A673 (cell line): ENCODE data around the gene FAM236A.
"Not testable (repeated sequence)": the region's sequence is repeated elsewhere in the genome, so short reads cannot be mapped to it uniquely, and the experiment has no call there.

Experiments used
- CTCF ChIP-seq: fragments of 300-800, 200-600 bp; sonication (generic); conservative IDR thresholded peaks from 2 replicates; pipeline ENCODE4 v1.5.1; 2017; ENCODE audit warnings: low read depth, mild to moderate bottlenecking, antibody characterized with exemption, low read length, moderate library complexity, mixed read lengths
- EZH2 ChIP-seq: fragments of 200-600 bp; sonication (generic); IDR thresholded peaks from 2 replicates; pipeline ENCODE4 v1.6.1; 2017; ENCODE audit warnings: borderline replicate concordance, low read depth, mild to moderate bottlenecking, mixed read lengths, antibody characterized with exemption, low read length; ENCODE audit not compliant: poor library complexity, severe bottlenecking

DNA sequence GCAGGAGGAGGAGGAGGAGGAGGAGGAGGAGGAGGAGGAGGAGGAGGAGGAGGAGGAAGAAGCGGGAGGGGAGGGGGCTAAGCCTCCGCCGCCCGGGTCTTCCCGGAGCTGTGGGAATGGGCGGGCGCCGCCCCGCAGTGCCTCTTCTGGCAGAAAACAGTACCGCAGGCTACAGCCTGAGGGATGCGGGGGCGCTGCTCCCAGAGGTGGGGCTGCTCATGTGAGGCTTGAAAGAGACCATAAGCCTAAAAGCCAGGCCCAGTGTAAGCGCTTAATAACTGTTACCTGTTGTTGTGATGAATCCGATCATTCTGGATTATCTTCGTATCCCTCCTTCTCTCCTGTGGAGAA lies 5.8 kb downstream of the FAM236A start, which contains the start of gene DMRTC1:
- TF ChIP-seq CTCF, EZH2: not testable (repeated sequence)
